Measurements from ENCODE around the gene CHAD.

GRCh38 chr17:50426472-50426782, 42.3 kb downstream of the CHAD start:
- TF ChIP-seq POLR2A (IDR thresholded peaks at IDR 0.05; ENCODE audit: low read depth, low read length) (no peak), SMC3 (IDR thresholded peaks at IDR 0.05; ENCODE audit: low read depth, low read length) (no peak), CTCF (conservative IDR thresholded peaks at IDR 0.05; ENCODE audit: low read depth, low read length) (no peak)
